Bladder microvascular endothelial cell (primary cell): ENCODE data around the gene SMTNL2. TPM values are rescaled to one million over a fixed set of nuclear protein-coding genes. Genes with fewer than 3 reads are reported as not detected.

Experiments
- total RNA-seq: library from RNA; depleted of rRNA; stranded (reverse); fragments of >200 nt; gene quantifications from 2 replicates; pipeline ENCODE4 v1.2.3, GENCODE V29; 2014

Gene SMTNL2
- not detected in 2 replicates for total RNA-seq

DNA sequence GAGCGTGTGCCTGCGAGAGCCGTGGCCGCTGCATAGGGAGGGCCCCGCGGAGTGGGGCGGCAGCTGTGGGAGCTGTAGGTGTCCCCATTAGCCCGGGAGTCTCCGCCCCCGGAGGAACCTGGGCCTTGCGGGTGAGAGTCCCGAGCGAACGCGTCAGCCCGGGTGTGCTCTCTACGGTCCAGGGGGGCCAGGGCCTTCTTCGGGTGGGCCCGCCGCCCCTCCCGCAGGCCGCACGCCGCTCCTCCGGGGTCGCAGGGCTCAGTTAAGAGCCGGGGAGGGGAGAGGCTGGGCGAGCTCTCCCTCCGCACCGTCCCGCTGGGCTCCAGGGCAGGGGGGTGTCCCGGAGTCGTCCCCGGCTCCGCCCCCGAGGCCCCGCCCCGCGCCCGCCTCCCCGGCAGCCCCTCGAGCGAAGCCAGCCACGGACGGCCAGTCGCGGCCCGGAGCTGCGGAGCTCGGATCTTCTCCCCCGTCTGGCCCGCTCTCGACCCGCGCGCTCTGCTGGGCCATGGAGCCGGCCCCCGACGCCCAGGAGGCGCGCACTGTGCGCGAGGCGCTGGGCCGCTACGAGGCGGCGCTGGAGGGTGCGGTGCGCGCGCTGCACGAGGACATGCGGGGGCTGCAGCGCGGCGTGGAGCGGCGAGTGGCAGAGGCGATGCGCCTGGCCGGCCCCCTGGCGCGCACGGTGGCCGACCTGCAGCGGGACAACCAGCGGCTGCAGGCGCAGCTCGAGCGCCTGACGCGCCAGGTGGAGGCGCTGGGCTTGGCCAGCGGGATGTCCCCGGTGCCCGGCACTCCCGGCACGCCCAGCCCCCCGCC is at the start of gene SMTNL2:
TSS of gene SMTNL2 (plus strand) at position 429 of the 816 bp plus-strand sequence. CDS start at position 506, 77 bp downstream.

GRCh38 chr17:4554997-4555799 is 29.1 kb upstream of the SMTNL2 start, which contains the start of gene MYBBP1A:
Gene MYBBP1A, minus strand, starts transcription at chr17:4555384. Its CDS starts 60 bp downstream, at chr17:4555324.

DNA sequence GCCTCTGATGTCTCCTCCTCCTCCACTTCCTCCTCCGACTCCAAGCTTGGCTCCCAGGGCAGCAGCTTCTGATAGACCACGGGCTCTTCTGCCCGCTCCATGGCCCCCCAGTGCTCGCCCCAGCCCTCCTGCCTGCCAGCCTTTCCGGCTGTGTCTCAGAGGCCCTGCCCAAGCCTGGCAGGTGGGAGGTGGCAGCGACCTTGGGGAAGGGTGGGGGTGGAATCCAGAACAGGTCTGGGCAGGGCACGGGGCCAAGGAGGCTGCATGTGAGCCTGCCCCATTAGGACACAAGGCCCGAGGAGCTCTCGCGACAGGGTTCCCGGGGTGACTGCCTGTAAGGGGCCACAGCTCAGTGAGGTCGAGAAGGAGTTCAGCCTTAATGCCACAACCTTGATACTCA is 23.9 kb upstream of the SMTNL2 start, which contains the start of gene GGT6:
TSS of gene GGT6 (minus strand) at position 157 of the 400 bp plus-strand sequence. CDS start at position 101, 56 bp downstream.

DNA sequence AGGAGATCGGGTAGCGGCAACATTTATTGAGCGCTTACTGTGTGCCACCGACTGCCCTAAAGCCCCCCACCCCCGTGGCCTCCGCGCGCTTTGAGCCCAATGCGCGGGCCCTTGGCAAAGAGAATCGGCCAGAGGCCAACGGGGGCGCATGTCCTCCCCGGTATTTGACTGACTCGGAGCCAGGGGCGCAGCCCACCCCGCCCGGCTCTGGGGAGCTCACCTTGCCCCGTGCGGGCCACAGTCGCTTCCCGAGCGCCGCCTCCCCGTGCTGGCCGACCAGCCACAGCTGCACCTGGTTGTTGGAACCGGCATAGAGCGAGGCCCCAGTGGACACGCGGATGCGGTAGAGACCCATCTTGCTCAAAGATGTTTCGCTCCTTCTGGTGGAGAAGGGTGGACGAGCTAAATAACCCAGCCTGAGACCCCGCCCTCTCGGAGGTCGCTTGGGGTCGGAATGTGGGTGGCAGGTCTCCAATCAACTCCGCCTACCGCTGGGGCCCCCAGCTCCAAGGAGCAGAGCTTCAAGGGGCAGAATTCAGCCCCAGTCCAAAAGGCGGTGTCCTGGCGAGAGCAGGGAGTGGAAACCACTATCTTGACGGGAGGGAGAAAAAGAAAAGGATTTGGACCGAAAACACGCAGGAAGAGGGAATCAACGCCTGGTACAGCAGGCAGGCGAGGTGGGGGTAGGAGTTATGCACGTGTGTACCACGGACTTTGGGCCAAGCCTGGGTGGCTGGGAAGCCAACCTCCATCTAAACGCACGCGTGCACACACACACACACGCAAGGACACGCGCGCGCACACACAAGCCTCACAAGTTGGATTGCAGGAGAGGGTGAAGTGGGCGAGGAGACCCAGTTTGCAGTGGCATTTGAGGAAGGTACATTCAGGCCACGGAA is 57.2 kb downstream of the SMTNL2 start, which contains the start of gene ALOX15:
TSS of gene ALOX15 (minus strand) at position 382 of the 899 bp plus-strand sequence. CDS start at position 355, 27 bp downstream.

Other genes with a start within 250 kb of the SMTNL2 start
- 18.9 and 37.3 TPM in 2 replicates for gene UBE2G1, start 217.9 kb upstream of the SMTNL2 start, total RNA-seq
- 0.49 and 1.1 TPM in 2 replicates for gene SPNS3, start 150.6 kb upstream of the SMTNL2 start, total RNA-seq
- gene SPNS2, start 85.6 kb upstream of the SMTNL2 start, total RNA-seq, result 109 and 135 TPM in 2 replicates
- gene MYBBP1A, start 29.1 kb upstream of the SMTNL2 start, total RNA-seq, result 33.4 and 42.7 TPM in 2 replicates
- gene GGT6, start 24.0 kb upstream of the SMTNL2 start, total RNA-seq, result under 0.01 TPM in 1 of 2 replicates, not detected in the other
- not detected in 2 replicates for gene ALOX15, start 57.1 kb downstream of the SMTNL2 start, total RNA-seq
- 8.4 and 37.8 TPM in 2 replicates for gene PELP1, start 119.6 kb downstream of the SMTNL2 start, total RNA-seq
- 3.9 and 6.3 TPM in 2 replicates for gene ARRB2, start 126.1 kb downstream of the SMTNL2 start, total RNA-seq
- gene MED11, start 146.9 kb downstream of the SMTNL2 start, total RNA-seq, result 9.2 and 9.8 TPM in 2 replicates
- 0.19 TPM in 1 of 2 replicates, not detected in the other for gene ZMYND15, start 155.3 kb downstream of the SMTNL2 start, total RNA-seq
- 1.3 and 2.6 TPM in 2 replicates for gene CXCL16, start 155.4 kb downstream of the SMTNL2 start, total RNA-seq
- gene TM4SF5, start 187.4 kb downstream of the SMTNL2 start, total RNA-seq, result not detected in 2 replicates
- 0.13 TPM in 1 of 2 replicates, not detected in the other for gene VMO1, start 201.8 kb downstream of the SMTNL2 start, total RNA-seq
- not detected in 2 replicates for gene GLTPD2, start 204.4 kb downstream of the SMTNL2 start, total RNA-seq
- 139 and 176 TPM in 2 replicates for gene PSMB6, start 211.6 kb downstream of the SMTNL2 start, total RNA-seq
- gene PLD2, start 222.6 kb downstream of the SMTNL2 start, total RNA-seq, result 26.4 and 39.3 TPM in 2 replicates
- gene MINK1, start 248.8 kb downstream of the SMTNL2 start, total RNA-seq, result 30.0 and 78.7 TPM in 2 replicates